GM19193 (cell line): Measurements from ENCODE around the gene NTN1.

Source experiments
- POLR2A ChIP-seq: IDR thresholded peaks from 4 replicates; pipeline ENCODE4 v1.6.1; 2011; ENCODE audit not compliant: insufficient read depth, insufficient read length; ENCODE audit errors: extremely low read depth

NTN1 gene

GRCh38 chr17:9233761-9234160 is 212.5 kb downstream of the NTN1 start:
- TF ChIP-seq POLR2A: no peak

GRCh38 chr17:9234389-9234945 is 213.2 kb downstream of the NTN1 start:
- TF ChIP-seq POLR2A: no peak

DNA sequence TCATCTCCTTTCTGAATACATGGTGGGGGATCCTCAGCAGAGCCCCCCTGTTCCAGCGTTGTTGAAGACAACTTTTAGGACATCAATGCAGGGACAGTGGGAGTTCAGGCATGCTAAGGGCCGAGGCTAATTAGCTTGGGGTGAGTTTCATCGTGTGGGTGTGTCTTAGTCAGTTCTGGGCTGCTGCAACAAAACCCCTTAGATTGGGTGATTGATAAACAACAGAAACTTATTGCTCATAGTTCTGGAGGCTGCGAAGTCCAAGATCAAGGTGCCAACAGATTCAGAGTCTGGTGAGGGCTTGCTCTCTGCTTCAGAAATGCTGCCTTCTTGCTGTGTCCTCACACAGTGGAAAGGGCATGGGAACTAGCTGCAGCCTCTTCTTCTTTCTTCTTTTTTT is 214.0 kb downstream of the NTN1 start:
- TF ChIP-seq POLR2A: no peak

DNA sequence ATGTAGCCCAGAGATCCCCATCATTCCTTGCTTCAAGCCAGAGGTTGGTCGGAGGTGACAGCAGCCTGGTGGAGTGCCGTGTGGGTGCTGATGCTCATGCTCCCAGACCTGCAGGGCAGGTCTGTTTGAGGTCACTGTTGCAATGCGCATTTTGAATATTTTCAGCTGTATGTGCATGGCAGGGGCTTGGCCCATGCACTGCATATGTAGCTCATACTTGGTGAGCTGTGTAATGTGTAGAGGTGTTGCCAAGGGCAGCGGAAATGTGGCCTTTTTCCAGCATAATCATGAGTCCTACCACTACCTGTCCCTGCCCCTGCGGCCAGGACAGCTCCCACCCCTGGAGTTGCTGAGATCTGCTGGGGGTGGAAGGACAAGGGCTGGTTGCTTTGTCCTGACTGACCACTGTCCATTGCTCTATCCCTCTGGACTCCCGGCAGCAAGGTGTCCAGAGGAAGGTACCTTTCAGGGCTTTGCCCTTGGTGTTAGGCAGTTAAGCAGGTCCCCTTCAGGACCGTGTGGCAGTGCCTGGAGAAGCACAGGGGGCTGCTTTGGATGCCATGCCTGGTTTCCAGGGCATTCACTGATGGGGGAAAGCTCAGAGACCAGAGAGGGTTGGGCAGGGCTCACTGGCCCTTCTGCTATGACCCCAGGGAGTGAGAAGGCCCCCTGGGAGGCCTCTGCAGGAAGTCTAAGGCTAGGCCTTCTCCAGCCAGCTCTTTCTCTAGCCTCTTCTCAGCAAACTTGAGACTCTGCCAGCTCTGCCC is 215.2 kb downstream of the NTN1 start:
- TF ChIP-seq POLR2A: no peak

DNA sequence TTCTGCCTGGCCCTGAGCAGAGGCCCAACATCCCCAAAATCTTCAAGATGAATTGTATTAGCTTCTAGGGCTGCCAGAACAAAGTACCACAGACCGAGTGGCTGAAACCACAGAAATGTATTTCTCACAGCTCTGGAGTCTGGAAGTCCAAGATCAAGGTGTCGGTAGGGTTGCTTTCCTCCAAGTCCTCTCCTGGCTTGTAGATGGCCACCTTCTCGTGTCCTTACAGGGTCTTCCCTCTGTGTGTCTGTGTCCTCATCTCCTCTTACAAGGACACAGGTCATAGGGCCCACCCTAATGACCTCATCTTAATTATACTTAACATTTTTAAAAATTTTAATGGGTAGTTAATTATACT is 215.7 kb downstream of the NTN1 start:
- no peak for TF ChIP-seq POLR2A

DNA sequence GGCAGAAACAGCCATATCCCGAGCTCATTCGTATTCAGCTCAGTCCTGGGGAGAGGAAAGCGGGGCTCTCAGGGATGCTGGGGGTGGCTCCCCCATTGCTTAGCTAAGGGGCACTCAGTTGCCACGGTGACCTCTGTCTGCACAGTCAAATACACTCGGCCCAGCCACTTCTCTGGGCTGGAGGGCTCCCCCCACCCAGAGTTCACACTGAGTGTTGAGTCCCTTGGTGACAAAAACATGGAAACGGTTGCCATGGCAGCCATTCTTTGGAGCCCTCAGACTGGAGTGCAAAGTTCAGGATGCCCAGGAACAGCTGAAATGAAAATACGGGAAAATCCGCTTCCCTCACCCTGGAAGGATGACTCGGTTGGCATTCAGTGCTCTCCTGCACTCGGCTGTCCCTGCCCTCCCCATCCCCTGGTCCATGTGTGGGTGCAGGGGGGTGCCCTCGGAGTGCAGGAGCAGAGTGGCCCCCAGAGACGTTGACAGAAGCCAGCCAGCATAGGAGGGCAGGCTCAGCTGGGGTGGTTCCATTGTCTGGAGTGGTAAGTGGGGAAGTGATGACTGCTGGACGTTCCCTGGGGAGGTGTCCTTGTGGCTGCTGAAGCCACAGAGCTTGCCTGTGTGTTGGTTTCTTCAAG is 216.5 kb downstream of the NTN1 start:
- TF ChIP-seq POLR2A: no peak

GRCh38 chr17:9238340-9239245 is 217.3 kb downstream of the NTN1 start:
- no peak for TF ChIP-seq POLR2A

- TF ChIP-seq POLR2A: no peak
These were observed 218.0 kb downstream of the NTN1 start for GRCh38 chr17:9239246-9239792.

- no peak for TF ChIP-seq POLR2A
These were observed 218.7 kb downstream of the NTN1 start for GRCh38 chr17:9239793-9240658.

DNA sequence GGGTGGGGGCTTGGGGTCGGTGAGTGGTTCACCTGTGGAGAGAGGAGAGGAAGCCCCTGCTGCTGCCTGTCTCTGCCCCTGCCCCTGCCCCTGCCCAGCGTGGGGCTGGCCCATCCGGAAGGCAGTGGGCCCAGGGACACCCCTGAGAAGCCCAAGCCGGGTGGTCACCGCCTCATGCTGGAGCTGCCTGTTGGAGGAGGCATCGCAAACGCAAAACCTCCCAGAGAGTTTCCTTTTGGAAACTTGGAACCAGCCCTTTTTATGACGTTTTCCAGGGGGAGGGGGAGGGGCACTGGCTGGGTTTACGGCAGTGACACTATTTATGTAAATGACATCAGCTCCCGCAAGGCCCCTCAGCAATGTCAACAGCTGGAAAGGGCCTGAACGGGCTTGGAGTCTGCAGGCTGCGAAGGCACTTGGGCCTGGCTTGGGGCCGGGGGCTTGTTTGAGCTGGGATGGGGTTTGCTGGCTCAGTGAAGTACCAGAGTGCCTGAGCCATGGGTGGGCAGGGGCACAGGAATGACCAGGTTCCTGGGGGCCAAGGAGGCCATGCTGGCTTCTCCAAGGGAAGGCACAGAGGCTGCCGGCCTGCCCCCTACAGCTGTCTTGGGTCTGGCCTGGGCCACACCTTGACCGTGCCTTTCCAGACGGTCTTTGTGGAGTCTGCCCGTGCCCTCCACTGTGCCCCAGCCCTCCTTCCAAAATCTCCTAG is 219.5 kb downstream of the NTN1 start:
- TF ChIP-seq POLR2A: no peak

DNA sequence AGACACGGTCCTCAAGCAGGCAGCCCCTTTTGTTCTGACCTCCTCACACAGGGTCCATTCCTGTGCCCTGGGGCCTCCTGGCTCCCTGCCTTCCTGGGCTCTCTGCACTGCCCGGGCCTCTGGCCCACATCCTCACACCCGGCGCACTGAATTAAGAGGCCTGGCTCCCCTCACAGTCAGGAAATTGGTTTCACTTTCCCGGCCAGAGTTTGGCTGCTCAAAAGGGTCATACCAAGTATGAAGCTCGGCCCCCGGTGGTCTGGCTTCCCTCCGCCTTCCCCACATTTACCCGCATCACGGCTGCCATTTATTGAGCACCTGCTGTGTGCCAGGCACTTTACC is 220.0 kb downstream of the NTN1 start:
- TF ChIP-seq POLR2A: no peak

GRCh38 chr17:9241774-9242496 is 220.6 kb downstream of the NTN1 start:
- TF ChIP-seq POLR2A: no peak

GRCh38 chr17:9242497-9242881 is 221.2 kb downstream of the NTN1 start:
- TF ChIP-seq POLR2A: no peak
